B cell (primary cell): ENCODE results near the gene C2CD2L. TPM values are rescaled to one million over a fixed set of nuclear protein-coding genes. Genes with fewer than 3 reads are reported as not detected.

Experiments used
- ATAC-seq: fragments of 200-7000 bp; cut with Tn5 transposase; one replicate; pipeline ENCODE4 v1.10.0; 2021; ENCODE audit warnings: low read depth, mild to moderate bottlenecking, moderate number of reproducible peaks, moderate library complexity
- CTCF ChIA-PET: fragments of 350-600 bp; sonication (Branson Sonifier 250); formaldehyde crosslinking; loops from one replicate; lab custom pipeline; 2021; ENCODE audit warnings: antibody characterized with exemption, inconsistent platforms; lab: Charles Lee
- POLR2A ChIA-PET: fragments of 350-600 bp; sonication (Branson Sonifier 250); formaldehyde crosslinking; loops from one replicate; lab custom pipeline; 2021; ENCODE audit warnings: antibody characterized with exemption; lab: Charles Lee
- DNase-seq: peaks from one replicate; pipeline ENCODE4 v3.0.0; 2013
- H2AFZ ChIP-seq: 2 replicates; pipeline ENCODE4 v1.6.1; 2012; ENCODE audit warnings: mild to moderate bottlenecking, low read depth, low read length; ENCODE audit not compliant: insufficient read depth, poor library complexity, severe bottlenecking
- H3K27ac ChIP-seq, 2 donors: 1 replicate in 1 of 2; 2 replicates in 1 of 2; pipeline ENCODE4 v1.5.1; 2012 to 2013; ENCODE audit warnings: low read length in 2 of 2, mild to moderate bottlenecking in 2 of 2, moderate library complexity in 1 of 2
- H3K27me3 ChIP-seq, 4 experiments: fragments of 200-600 bp in 1 of 4; sonication (generic) in 1 of 4; replicated peaks in 1 of 4; 1 replicate in 2 of 4; 2 replicates in 2 of 4; pipeline versions ENCODE4 v1.6.1 to v1.7.0; 2013 to 2016; ENCODE audit warnings: low read length in 3 of 4, mild to moderate bottlenecking in 2 of 4, mixed read lengths in 1 of 4, moderate library complexity in 1 of 4; ENCODE audit not compliant: insufficient read depth in 4 of 4, control insufficient read depth in 3 of 4; ENCODE audit errors: control extremely low read depth in 1 of 4
- H3K36me3 ChIP-seq, 2 experiments: replicated peaks in 1 of 2; 1 replicate in 1 of 2; 2 replicates in 1 of 2; pipeline versions ENCODE4 v1.6.1 to v1.7.1; 2013; ENCODE audit warnings: low read length in 1 of 2; ENCODE audit not compliant: insufficient read depth in 2 of 2, control insufficient read depth in 1 of 2; ENCODE audit errors: control extremely low read depth in 1 of 2, extremely low read depth in 1 of 2
- H3K4me1 ChIP-seq, 2 donors: fragments of 200-600 bp in 1 of 2; sonication (generic) in 1 of 2; 1 replicate in 1 of 2; 2 replicates in 1 of 2; pipeline versions ENCODE4 v1.5.1 to v1.6.1; 2013 to 2017; ENCODE audit warnings: low read length in 2 of 2; ENCODE audit not compliant: control insufficient read depth in 2 of 2, insufficient read depth in 2 of 2
- H3K4me2 ChIP-seq: replicated peaks from 2 replicates; pipeline ENCODE3; 2012; ENCODE audit warnings: mild to moderate bottlenecking, low read depth, low read length; ENCODE audit not compliant: poor library complexity, severe bottlenecking
- H3K4me3 ChIP-seq, 5 experiments: fragments of 200-600 bp in 1 of 5; sonication (generic) in 1 of 5; 1 replicate in 3 of 5; 2 replicates in 2 of 5; pipeline versions ENCODE4 v1.5.1 to v1.7.0; 2011 to 2016; ENCODE audit warnings: low read length in 4 of 5, mild to moderate bottlenecking in 4 of 5, low read depth in 2 of 5, control low read depth in 1 of 5, moderate library complexity in 1 of 5; ENCODE audit not compliant: insufficient read depth in 1 of 5; ENCODE audit errors: control extremely low read depth in 1 of 5, extremely low read depth in 1 of 5
- H3K79me2 ChIP-seq: fragments of 200-600 bp; sonication (generic); one replicate; pipeline ENCODE4 v1.6.0; 2016; ENCODE audit warnings: low read length; ENCODE audit not compliant: control insufficient read depth, insufficient read depth
- H3K9ac ChIP-seq: fragments of 200-600 bp; sonication (generic); 2 replicates; pipeline ENCODE4 v1.6.1; 2017; ENCODE audit warnings: mild to moderate bottlenecking, low read length, moderate library complexity
- H3K9me3 ChIP-seq, 3 donors: one replicate each; pipeline versions ENCODE4 v1.6.1 to v1.7.1; 2013; ENCODE audit warnings: low read length in 2 of 3; ENCODE audit not compliant: control insufficient read depth in 2 of 3, insufficient read depth in 1 of 3; ENCODE audit errors: control extremely low read depth in 1 of 3
- H4K20me1 ChIP-seq: 2 replicates; pipeline ENCODE4 v1.6.0; 2012; ENCODE audit warnings: mild to moderate bottlenecking, low read length; ENCODE audit not compliant: insufficient read depth, control insufficient read depth, poor library complexity, severe bottlenecking
- H3K27ac Mint-ChIP-seq: one replicate; pipeline ENCODE4 v1.8.0; 2021; ENCODE audit warnings: mixed read lengths
- H3K27me3 Mint-ChIP-seq: one replicate; pipeline ENCODE4 v1.8.0; 2021; ENCODE audit warnings: mixed read lengths
- H3K4me1 Mint-ChIP-seq: one replicate; pipeline ENCODE4 v1.8.0; 2021; ENCODE audit warnings: mixed read lengths
- H3K4me3 Mint-ChIP-seq: one replicate; pipeline ENCODE4 v1.8.0; 2021; ENCODE audit warnings: mixed read lengths
- H3K9me3 Mint-ChIP-seq: one replicate; pipeline ENCODE4 v1.8.0; 2022; ENCODE audit warnings: mixed read lengths; ENCODE audit not compliant: insufficient read depth
- EZH2 ChIP-seq: IDR thresholded peaks from 2 replicates; pipeline ENCODE4 v1.6.1; 2012; ENCODE audit warnings: borderline replicate concordance, low read depth, mild to moderate bottlenecking, moderate library complexity, low read length; ENCODE audit not compliant: insufficient read depth, poor library complexity, severe bottlenecking
- WGBS: methylation state at CpG from one replicate; pipeline ENCODE4 v1.1.5; 2013; ENCODE audit warnings: missing lambda C conversion rate; ENCODE audit not compliant: insufficient coverage; 5-methylcytosine and 5-hydroxymethylcytosine counted together
- intact Hi-C: fragments of 100-400 bp; cut with micrococcal nuclease; formaldehyde crosslinking; loops from one replicate; pipeline ENCODE4 v1.10.0; 2022
- polyA plus RNA-seq: library from polyadenylated mRNA; depleted of rRNA; stranded (reverse); fragments of >200 nt; gene quantifications from 2 replicates; pipeline ENCODE4 v1.2.3, GENCODE V29; 2012
- total RNA-seq, 2 donors: library from RNA; stranded (reverse); fragments of 120-200 nt in 1 of 2; gene quantifications; 1 replicate in 1 of 2; 2 replicates in 1 of 2; pipeline versions ENCODE4 v1.2.3 to v1.2.4, GENCODE V29; 2013 to 2022
- TF ChIP-seq, protein P1 (sequence below): fragments of 200-600 bp; IDR thresholded peaks from one replicate; pipeline ENCODE4 v1.8.0; 2022; ENCODE audit warnings: antibody characterized with exemption, mild to moderate bottlenecking

Gene C2CD2L
- total and polyA plus RNA-seq, 2 donors (not counting 1 experiment from before 2014, with no cell fraction given) = 9.5 to 17.0 TPM

- intact Hi-C loops = no loop called here
- CTCF ChIA-PET = interaction anchor here (0.7 to 1.1 kb wide), 2 partner anchors 13 to 261 kb away, joined by 3 to 5 read pairs; no protein-coding TSS in a partner anchor
Observed at GRCh38 chr11:119061256-119061655, 45.9 kb upstream of the C2CD2L start.

GRCh38 chr11:119062779-119063178 is 44.4 kb upstream of the C2CD2L start:
- peaks cover 30% of the 10 kb centered on the region for H3K4me1 Mint-ChIP-seq
- no peak overlapping the region for H3K27ac ChIP-seq
- intact Hi-C loops = no loop called here
- no peak overlapping the region for H2AFZ ChIP-seq
- no peak overlapping the region for H3K4me2 ChIP-seq
- no peak overlapping the region for H3K9ac ChIP-seq
- H3K4me1 ChIP-seq = peaks cover 12 to 20% of the 10 kb centered on the region in 2 donors
- no peaks in the 10 kb centered on the region for H4K20me1 ChIP-seq
- 97% methylated on average over 4 of the region's 5 CpGs for WGBS
- no peaks in the 10 kb centered on the region for H3K9me3 Mint-ChIP-seq
- peaks cover 74% of the 10 kb centered on the region for H3K79me2 ChIP-seq
- H3K36me3 ChIP-seq = peaks cover 3 to 4% of the 10 kb centered on the region in 2 experiments
- H3K9me3 ChIP-seq = no peaks in the 10 kb centered on the region
- DNase-seq (no peak), ATAC-seq (no peak)
- ChIA-PET POLR2A (interaction anchor here (1.0 kb wide), 1 partner anchor 11 kb away, joined by 4 read pairs; no protein-coding TSS in a partner anchor), CTCF (interaction anchor here (0.8 to 1.3 kb wide), 3 partner anchors 8 to 39 kb away, joined by 3 to 4 read pairs (median 3); partner anchors contain the start of gene DPAGT1)
- no peaks in the 10 kb centered on the region for H3K27me3 Mint-ChIP-seq
- TF ChIP-seq, protein P1, sequence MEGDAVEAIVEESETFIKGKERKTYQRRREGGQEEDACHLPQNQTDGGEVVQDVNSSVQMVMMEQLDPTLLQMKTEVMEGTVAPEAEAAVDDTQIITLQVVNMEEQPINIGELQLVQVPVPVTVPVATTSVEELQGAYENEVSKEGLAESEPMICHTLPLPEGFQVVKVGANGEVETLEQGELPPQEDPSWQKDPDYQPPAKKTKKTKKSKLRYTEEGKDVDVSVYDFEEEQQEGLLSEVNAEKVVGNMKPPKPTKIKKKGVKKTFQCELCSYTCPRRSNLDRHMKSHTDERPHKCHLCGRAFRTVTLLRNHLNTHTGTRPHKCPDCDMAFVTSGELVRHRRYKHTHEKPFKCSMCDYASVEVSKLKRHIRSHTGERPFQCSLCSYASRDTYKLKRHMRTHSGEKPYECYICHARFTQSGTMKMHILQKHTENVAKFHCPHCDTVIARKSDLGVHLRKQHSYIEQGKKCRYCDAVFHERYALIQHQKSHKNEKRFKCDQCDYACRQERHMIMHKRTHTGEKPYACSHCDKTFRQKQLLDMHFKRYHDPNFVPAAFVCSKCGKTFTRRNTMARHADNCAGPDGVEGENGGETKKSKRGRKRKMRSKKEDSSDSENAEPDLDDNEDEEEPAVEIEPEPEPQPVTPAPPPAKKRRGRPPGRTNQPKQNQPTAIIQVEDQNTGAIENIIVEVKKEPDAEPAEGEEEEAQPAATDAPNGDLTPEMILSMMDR = no peak
- TF ChIP-seq EZH2 = no peak
- no peak overlapping the region for H3K4me3 Mint-ChIP-seq
- no peak overlapping the region for H3K4me3 ChIP-seq
- no peaks in the 10 kb centered on the region for H3K27me3 ChIP-seq
- H3K27ac Mint-ChIP-seq = no peak overlapping the region

More at GRCh38 chr11:119061256-119061655, 45.9 kb upstream of the C2CD2L start:
- H3K27ac ChIP-seq = no peak overlapping the region
- H3K9me3 ChIP-seq = no peaks in the 10 kb centered on the region
- no peak overlapping the region for H3K9ac ChIP-seq
- peaks cover 9 to 15% of the 10 kb centered on the region in 2 donors for H3K4me1 ChIP-seq
- Mint-ChIP-seq H3K27me3 (no peaks in the 10 kb centered on the region), H3K9me3 (no peaks in the 10 kb centered on the region), H3K4me3 (no peak overlapping the region), H3K27ac (no peak overlapping the region), H3K4me1 (peaks cover 26% of the 10 kb centered on the region)
- no peaks in the 10 kb centered on the region for H3K27me3 ChIP-seq
- POLR2A ChIA-PET = interaction anchor here (0.6 kb wide), 1 partner anchor 20 kb away, joined by 7 read pairs; no protein-coding TSS in a partner anchor
- H3K36me3 ChIP-seq = peaks cover 3 to 4% of the 10 kb centered on the region in 2 experiments
- DNase-seq (no peak), ATAC-seq (no peak)
- H4K20me1 ChIP-seq = no peaks in the 10 kb centered on the region
- no peak overlapping the region for H3K4me2 ChIP-seq
- H3K79me2 ChIP-seq = peaks cover 76% of the 10 kb centered on the region
- TF ChIP-seq, protein P1 = no peak
- no peak for TF ChIP-seq EZH2
- WGBS = no CpG with 5 or more reads among the region's 3 CpGs
- no peak overlapping the region for H3K4me3 ChIP-seq
- H2AFZ ChIP-seq = no peak overlapping the region
